ENCODE results near the gene SPATA31D1. TPM values are rescaled to one million over a fixed set of nuclear protein-coding genes. Genes with fewer than 3 reads are reported as not detected.

SPATA31D1 gene
- total RNA-seq, 1 experiment from 2014 or later: not detected

- no peak for TF ChIP-seq AFF4 (CRISPR knock-in tag; IDR thresholded peaks at IDR 0.05; ENCODE audit: borderline replicate concordance)
- TF ChIP-seq PREB (CRISPR knock-in tag; IDR thresholded peaks at IDR 0.05; ENCODE audit: borderline replicate concordance): no peak
- no peak for TF ChIP-seq SP1 (CRISPR knock-in tag; conservative IDR thresholded peaks at IDR 0.05)
- TF ChIP-seq ZNF671 (CRISPR knock-in tag; IDR thresholded peaks at IDR 0.05): no peak
- no peak for TF ChIP-seq MYBL2 (CRISPR knock-in tag; IDR thresholded peaks at IDR 0.05)
- TF ChIP-seq EMX1 (CRISPR knock-in tag; IDR thresholded peaks at IDR 0.05): no peak
- no peak for TF ChIP-seq ZNF396 (CRISPR knock-in tag; IDR thresholded peaks at IDR 0.05; ENCODE audit: borderline replicate concordance)
- TF ChIP-seq ATF1 (CRISPR knock-in tag; IDR thresholded peaks at IDR 0.05): no peak
- TF ChIP-seq KAT7 (CRISPR knock-in tag; IDR thresholded peaks at IDR 0.05; ENCODE audit: borderline replicate concordance): no peak
- TF ChIP-seq NR2C2 (CRISPR knock-in tag; IDR thresholded peaks at IDR 0.05): no peak
Measured at GRCh38 chr9:82036086-82036485, 47.5 kb downstream of the SPATA31D1 start (continued).

- POLR2A ChIA-PET: no interaction called here
- Mint-ChIP-seq H3K4me3 (no peak overlapping the region), H3K9me3 (no peaks in the 10 kb centered on the region), H3K27me3 (ENCODE audit: low read depth) (no peaks in the 10 kb centered on the region), H3K27ac (no peak overlapping the region), H3K36me3 (no peaks in the 10 kb centered on the region), H3K4me1 (peaks cover 2% of the 10 kb centered on the region)
- CTCF ChIA-PET: no interaction called here
- no peak for ATAC-seq
- no peak for DNase-seq (ENCODE audit: low spot score)
- TF ChIP-seq ZNF423 (CRISPR knock-in tag; IDR thresholded peaks at IDR 0.05) (no peak), ZNF416 (CRISPR knock-in tag; IDR thresholded peaks at IDR 0.05) (no peak), ZNF532 (CRISPR knock-in tag; IDR thresholded peaks at IDR 0.05; ENCODE audit: borderline replicate concordance) (no peak), GTF2I (CRISPR knock-in tag; conservative IDR thresholded peaks at IDR 0.05) (no peak), ERG (CRISPR knock-in tag; IDR thresholded peaks at IDR 0.05) (no peak), ZNF425 (CRISPR knock-in tag; conservative IDR thresholded peaks at IDR 0.05) (no peak), HMGA2 (CRISPR knock-in tag; IDR thresholded peaks at IDR 0.05) (no peak)
Measured at GRCh38 chr9:82037126-82037525, 48.6 kb downstream of the SPATA31D1 start.

All from WTC11 (cell line).